ENCODE results near the gene ZNF521.

ZNF521 gene

DNA sequence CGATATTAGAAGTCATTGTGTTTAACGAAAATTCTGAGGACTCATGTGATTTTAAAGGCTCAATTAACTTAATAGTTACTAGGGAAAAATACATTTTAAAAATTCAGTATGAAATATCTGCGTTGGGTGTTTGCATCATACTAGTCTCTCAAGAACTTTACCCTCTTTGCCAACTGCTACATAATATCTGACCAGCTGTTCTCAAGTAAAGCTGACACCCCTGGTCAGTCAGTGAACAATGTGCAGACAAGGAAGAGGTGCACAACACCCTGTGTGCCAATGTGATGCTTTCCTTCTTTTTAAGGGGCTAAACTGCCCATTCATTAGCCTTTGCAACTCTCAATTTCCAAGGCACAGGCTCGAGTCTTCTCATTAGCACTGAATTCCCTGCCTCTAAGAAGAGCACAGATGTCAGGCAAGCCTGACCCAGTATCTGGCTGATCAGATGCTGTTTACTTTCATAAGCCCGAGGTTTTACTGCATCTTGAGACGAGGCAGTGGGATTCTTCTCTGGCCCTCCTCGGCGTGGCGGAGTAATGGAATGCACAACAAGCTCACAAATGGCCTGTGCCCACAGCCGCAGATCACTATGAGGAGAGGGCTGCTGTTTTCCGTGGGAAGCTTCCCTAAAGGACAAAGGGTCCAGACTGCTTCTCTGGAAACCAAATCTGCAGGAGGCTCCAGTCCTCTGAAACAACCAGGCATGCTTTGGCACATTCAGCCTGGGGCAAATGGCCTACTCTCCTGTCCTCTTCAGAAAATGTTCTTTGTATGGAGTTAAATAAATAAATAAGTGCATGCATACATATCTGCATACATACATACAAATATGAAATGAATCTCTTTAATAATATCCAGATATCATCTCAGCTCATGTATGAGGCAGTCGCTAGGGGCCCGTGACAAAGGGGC, 240.3 kb downstream of the ZNF521 start:
- no peak for DNase-seq

GRCh38 chr18:25109484-25109883, 242.5 kb downstream of the ZNF521 start:
- DNase-seq = no peak

- no peak for DNase-seq
Measured at GRCh38 chr18:25103468-25104155, 248.4 kb downstream of the ZNF521 start.

GRCh38 chr18:25102662-25103061, 249.3 kb downstream of the ZNF521 start:
- DNase-seq = no peak

GRCh38 chr18:25100418-25100817, 251.5 kb downstream of the ZNF521 start:
- DNase-seq = no peak

- DNase-seq = no peak
Measured at GRCh38 chr18:25099895-25100294, 252.1 kb downstream of the ZNF521 start.

DNA sequence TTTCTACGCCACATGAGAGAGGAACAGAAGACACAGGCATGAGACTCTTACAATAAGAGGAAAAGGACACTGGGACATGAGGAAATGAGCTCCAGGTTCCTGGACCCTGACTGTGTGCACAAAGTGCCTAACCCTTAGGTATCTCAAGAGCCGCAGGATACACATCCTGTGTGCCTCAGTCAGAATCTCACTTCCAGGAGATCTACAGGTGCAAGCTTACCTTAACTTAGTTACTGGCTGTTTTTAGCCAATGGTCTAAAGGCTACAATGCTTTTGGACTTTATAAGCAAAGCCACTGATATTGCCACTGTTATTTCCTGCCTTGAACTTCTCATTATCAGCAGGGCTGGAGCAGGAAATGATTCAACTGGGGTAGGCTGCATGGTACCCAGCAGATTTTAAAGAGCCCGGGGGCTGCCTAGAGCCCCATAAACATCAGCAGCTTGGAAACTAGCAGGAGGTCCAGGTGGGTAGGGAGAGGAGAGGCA, 254.4 kb downstream of the ZNF521 start:
- DNase-seq = no peak

DNA sequence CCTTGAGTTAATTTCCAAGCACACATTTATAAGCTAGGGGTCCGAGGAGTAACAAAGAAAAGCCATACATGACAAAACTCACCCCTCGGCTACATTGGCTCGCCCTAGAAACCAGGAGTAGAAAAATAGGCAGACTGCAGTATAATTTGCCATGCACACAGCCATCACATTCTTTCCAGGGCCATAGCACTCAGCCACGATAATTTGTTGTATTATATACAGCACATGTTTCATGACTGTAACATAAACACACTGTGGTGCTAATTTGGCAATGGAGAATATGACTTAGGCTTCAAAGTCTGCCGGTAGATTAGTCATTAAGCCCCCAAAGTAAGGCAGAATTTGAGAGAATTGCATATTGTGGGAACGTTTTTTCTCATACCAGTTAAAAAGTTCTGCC, 254.9 kb downstream of the ZNF521 start:
- no peak for DNase-seq

- DNase-seq = no peak
Measured at GRCh38 chr18:25093141-25093540, 258.8 kb downstream of the ZNF521 start.

GRCh38 chr18:25089470-25089869, 262.5 kb downstream of the ZNF521 start:
- DNase-seq = no peak

DNA sequence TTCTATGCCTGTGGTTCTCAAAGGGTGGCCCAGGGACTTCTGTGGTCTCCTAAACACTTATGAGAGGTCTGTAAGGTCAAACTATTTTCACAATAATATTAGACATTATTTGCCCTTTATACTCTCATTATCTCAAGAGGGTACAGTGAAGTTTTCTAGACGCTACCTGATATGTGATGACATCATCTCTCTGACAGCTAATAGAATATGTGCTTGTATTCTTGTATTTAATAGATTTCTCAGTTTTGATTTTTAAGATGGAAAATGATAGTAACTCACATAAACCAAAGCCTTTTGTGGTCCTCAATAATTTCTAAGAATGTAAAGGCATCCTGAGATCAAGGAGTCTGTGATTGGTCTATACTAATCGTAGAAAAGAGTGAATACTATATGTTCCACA, 265.1 kb downstream of the ZNF521 start:
- DNase-seq = no peak

- no peak for DNase-seq
Measured at GRCh38 chr18:25081001-25081400, 271.0 kb downstream of the ZNF521 start.

- no peak for DNase-seq
Measured at GRCh38 chr18:25080211-25080610, 271.8 kb downstream of the ZNF521 start.

- DNase-seq = no peak
Measured at GRCh38 chr18:25077944-25078723, 273.8 kb downstream of the ZNF521 start.

GRCh38 chr18:25077038-25077943, 274.7 kb downstream of the ZNF521 start:
- DNase-seq = no peak

DNA sequence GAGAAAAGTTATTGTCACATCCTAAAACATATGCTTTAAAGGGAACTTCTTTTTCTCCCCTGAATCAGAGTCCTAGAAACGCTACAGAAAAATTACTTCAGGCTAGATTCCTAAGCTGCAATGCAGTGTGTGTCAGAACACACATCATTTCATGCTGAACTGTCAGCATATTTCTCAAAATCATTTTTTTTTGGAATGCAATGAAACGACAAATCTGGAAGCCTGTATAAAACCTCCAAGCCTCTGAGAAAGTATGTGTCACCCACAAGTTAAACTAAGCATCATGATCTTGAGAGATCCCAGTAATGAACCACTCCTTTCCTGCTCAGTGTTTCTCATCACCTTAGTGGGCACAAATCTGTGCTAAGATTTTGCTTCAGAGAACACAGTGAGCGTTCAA, 276.2 kb downstream of the ZNF521 start:
- no peak for DNase-seq

GRCh38 chr18:25075331-25075730, 276.6 kb downstream of the ZNF521 start:
- no peak for DNase-seq

- DNase-seq = no peak
Measured at GRCh38 chr18:25074925-25075324, 277.0 kb downstream of the ZNF521 start.

DNA sequence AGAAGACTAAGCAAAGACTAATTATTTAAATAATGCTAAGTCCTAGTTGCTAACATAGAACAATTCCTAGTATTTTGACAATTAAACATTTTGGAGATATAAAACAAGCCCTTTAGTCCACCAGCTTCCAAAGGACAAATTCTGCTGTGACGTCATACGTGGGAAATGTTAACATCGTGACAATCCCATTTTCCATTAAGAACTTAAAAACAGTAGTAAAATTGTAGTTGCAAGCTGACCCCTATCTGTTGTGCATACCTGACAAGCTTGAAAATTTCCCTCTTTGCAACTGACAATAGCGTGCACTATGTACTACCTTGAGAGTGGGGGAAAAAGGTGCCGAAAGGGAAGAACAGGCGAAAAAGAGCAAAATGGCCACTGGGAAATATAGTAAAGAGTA, 279.8 kb downstream of the ZNF521 start:
- DNase-seq = no peak

DNA sequence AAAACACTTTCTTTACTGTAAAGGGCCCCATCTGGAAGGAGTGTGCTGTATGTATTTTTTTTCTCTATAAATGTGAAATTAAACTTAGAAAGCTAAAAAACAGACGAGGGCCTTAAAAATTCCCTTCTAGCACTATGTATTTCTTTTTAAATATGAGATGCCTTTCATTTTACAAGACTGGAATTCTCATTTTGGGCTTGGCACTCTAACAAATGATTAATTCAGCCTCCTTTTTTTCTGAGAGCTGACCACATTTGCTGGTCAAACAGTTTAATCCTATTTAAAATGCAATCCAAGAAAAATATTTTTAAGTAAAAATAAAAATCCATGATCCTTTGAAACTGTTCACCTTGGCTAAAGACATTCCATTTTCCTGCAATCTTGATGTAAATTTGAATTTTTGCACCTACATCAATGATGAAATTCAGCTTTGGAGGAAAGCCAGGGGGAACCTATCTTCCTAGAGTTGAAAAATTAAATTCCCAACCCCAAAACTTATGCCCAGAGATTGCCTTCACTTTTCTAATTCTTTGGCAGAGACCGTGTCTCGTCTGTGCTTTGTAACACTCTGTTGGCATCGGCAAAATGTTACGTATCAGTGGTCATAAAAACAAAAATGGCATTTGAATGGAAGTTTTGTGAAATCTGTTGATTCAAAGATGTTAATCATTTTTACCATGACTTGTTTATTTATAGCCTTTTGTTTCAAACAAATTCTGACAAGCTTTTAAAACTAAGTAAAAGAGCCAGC, 284.5 kb downstream of the ZNF521 start:
- DNase-seq = no peak

GRCh38 chr18:25066516-25066915, 285.4 kb downstream of the ZNF521 start:
- no peak for DNase-seq

Measured in stimulated activated naive CD4-positive, alpha-beta T cell (primary cell).